ENCODE results near the gene SP100. TPM values are rescaled to one million over a fixed set of nuclear protein-coding genes. Genes with fewer than 3 reads are reported as not detected.
"Not testable (repeated sequence)": the region's sequence is repeated elsewhere in the genome, so short reads cannot be mapped to it uniquely, and the experiment has no call there.

The SP100 gene
- total RNA-seq, 2 donors from 2014 or later = 0.11 to 0.70 TPM

- TF ChIP-seq CTCF (conservative IDR thresholded peaks at IDR 0.05) = no peak
- peaks cover 5% of the 10 kb centered on the region for H3K4me1 ChIP-seq (ENCODE audit: control insufficient read depth, insufficient read depth, low read length)
- peaks cover under 1% of the 10 kb centered on the region for H3K27me3 Mint-ChIP-seq (ENCODE audit: insufficient read depth)
- no peaks in the 10 kb centered on the region for H3K9me3 ChIP-seq (ENCODE audit: control insufficient read depth, low read length)
- no peak overlapping the region for H3K4me3 ChIP-seq (ENCODE audit: low read length)
- 90 to 97% methylated on average over 6 of the region's 6 CpGs for WGBS, 2 experiments (ENCODE audit: insufficient coverage in 1 of 2, insufficient read length in 1 of 2)
- no peak overlapping the region for H3K27ac Mint-ChIP-seq
- DNase-seq = no peak
- no peak overlapping the region for H3K9ac ChIP-seq (ENCODE audit: extremely low read depth, low read length, poor library complexity, severe bottlenecking)
- no peaks in the 10 kb centered on the region for H3K36me3 Mint-ChIP-seq (ENCODE audit: low read depth)
- peaks cover 26% of the 10 kb centered on the region for H3K4me1 Mint-ChIP-seq
- no peaks in the 10 kb centered on the region for H3K27me3 ChIP-seq (ENCODE audit: control insufficient read depth, insufficient read depth, low read length, poor library complexity, severe bottlenecking)
- no peaks in the 10 kb centered on the region for H3K9me3 Mint-ChIP-seq
- H3K4me3 Mint-ChIP-seq = no peak overlapping the region
- no peaks in the 10 kb centered on the region for H3K36me3 ChIP-seq (ENCODE audit: control insufficient read depth, insufficient read depth, low read length)
- H3K27ac ChIP-seq (ENCODE audit: low read depth, low read length) = no peak overlapping the region
Measured at GRCh38 chr2:230384986-230385385, 31.0 kb upstream of the SP100 start.

- 80 to 81% methylated on average over 2 of the region's 2 CpGs for WGBS, 2 experiments (ENCODE audit: insufficient coverage in 1 of 2, insufficient read length in 1 of 2)
- TF ChIP-seq CTCF (conservative IDR thresholded peaks at IDR 0.05) = no peak
- peaks cover 3% of the 10 kb centered on the region for H3K4me1 ChIP-seq (ENCODE audit: control insufficient read depth, insufficient read depth, low read length)
Measured at GRCh38 chr2:230394301-230394700, 21.7 kb upstream of the SP100 start.

DNA sequence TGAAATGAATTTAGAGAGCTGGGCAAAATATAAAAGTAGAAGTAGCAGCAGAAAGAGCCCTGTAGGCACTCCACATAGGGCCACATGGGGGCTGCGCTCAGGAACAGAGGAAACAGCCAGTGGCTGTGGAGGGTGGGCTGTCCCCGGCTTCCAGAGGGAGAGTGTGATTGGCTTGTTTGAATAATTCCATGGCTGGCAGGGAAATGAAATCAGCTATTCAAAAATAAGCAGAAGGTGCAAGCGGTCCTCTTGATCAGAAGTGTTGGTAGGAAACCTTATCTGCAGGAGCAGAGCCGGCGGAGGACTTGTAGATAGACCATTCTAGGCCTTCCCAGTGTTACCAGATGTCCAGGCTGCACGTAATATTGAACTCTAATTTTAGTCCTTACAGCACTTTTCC, 17.3 kb upstream of the SP100 start:
- peak; percentile 14 for TF ChIP-seq CTCF (conservative IDR thresholded peaks at IDR 0.05)
- Mint-ChIP-seq H3K27me3 (ENCODE audit: insufficient read depth) (peaks cover 11% of the 10 kb centered on the region), H3K9me3 (peaks cover 17% of the 10 kb centered on the region)
- not testable (repeated sequence) for H3K27ac Mint-ChIP-seq; DNase-seq; H3K4me1 ChIP-seq (ENCODE audit: control insufficient read depth, insufficient read depth, low read length); H3K36me3 ChIP-seq (ENCODE audit: control insufficient read depth, insufficient read depth, low read length); H3K9me3 ChIP-seq (ENCODE audit: control insufficient read depth, low read length); H3K4me1 Mint-ChIP-seq; H3K27ac ChIP-seq (ENCODE audit: low read depth, low read length); H3K36me3 Mint-ChIP-seq (ENCODE audit: low read depth); H3K27me3 ChIP-seq (ENCODE audit: control insufficient read depth, insufficient read depth, low read length, poor library complexity, severe bottlenecking); H3K4me3 Mint-ChIP-seq; H3K9ac ChIP-seq (ENCODE audit: extremely low read depth, low read length, poor library complexity, severe bottlenecking); H3K4me3 ChIP-seq (ENCODE audit: low read length)
- WGBS, 2 experiments (ENCODE audit: insufficient coverage in 1 of 2, insufficient read length in 1 of 2) = 94 to 97% methylated on average over 3 to 6 of the region's 6 CpGs

More at GRCh38 chr2:230394301-230394700, 21.7 kb upstream of the SP100 start:
- Histone ChIP-seq H3K36me3 (ENCODE audit: control insufficient read depth, insufficient read depth, low read length) (no peaks in the 10 kb centered on the region), H3K27ac (ENCODE audit: low read depth, low read length) (no peak overlapping the region), H3K27me3 (ENCODE audit: control insufficient read depth, insufficient read depth, low read length, poor library complexity, severe bottlenecking) (no peaks in the 10 kb centered on the region), H3K9me3 (ENCODE audit: control insufficient read depth, low read length) (peaks cover 8% of the 10 kb centered on the region), H3K4me3 (ENCODE audit: low read length) (no peak overlapping the region), H3K9ac (ENCODE audit: extremely low read depth, low read length, poor library complexity, severe bottlenecking) (no peak overlapping the region)
- DNase-seq = no peak
- no peaks in the 10 kb centered on the region for H3K36me3 Mint-ChIP-seq (ENCODE audit: low read depth)
- H3K4me1 Mint-ChIP-seq = peaks cover 10% of the 10 kb centered on the region
- no peak overlapping the region for H3K27ac Mint-ChIP-seq
- H3K4me3 Mint-ChIP-seq = no peak overlapping the region
- H3K27me3 Mint-ChIP-seq (ENCODE audit: insufficient read depth) = peaks cover 2% of the 10 kb centered on the region
- peaks cover 17% of the 10 kb centered on the region for H3K9me3 Mint-ChIP-seq

Measured in endodermal cell (in vitro differentiated cells).